Stimulated activated CD8-positive, alpha-beta memory T cell treated with anti-CD3 and anti-CD28 coated beads, Interleukin-15, amount 100 ng/mL, for 4 hours (primary cell): Measurements from ENCODE around the gene SLC2A9.

Experiments used
- DNase-seq, 2 donors: peaks; one replicate each; pipeline ENCODE4 v3.0.0-alpha.2; 2020; ENCODE audit warnings: low read depth in 2 of 2

SLC2A9 gene

GRCh38 chr4:9962611-9963314, 58.5 kb downstream of the SLC2A9 start:
- no peak for DNase-seq

DNA sequence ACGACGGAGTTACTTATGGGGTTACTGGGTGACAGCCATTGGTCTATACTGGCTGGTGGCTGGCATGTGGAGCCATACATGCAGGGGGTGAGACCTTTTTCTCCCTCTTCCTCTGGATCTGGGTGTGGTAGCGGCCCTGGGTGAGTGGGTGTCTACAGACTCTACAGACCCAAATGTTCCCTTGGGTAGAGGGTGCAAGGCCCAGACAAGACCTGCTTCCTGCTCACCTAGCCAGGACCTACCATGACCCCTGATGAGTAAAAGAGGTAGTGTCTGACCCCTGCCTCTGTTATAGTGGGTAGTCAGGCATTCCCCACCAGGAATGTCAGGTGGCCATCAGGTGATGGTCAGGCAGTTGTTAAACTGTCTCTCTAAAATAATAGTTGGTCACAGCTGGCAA, 66.8 kb downstream of the SLC2A9 start:
- DNase-seq, result no peak

GRCh38 chr4:9953089-9953488, 68.2 kb downstream of the SLC2A9 start:
- DNase-seq, result no peak

DNA sequence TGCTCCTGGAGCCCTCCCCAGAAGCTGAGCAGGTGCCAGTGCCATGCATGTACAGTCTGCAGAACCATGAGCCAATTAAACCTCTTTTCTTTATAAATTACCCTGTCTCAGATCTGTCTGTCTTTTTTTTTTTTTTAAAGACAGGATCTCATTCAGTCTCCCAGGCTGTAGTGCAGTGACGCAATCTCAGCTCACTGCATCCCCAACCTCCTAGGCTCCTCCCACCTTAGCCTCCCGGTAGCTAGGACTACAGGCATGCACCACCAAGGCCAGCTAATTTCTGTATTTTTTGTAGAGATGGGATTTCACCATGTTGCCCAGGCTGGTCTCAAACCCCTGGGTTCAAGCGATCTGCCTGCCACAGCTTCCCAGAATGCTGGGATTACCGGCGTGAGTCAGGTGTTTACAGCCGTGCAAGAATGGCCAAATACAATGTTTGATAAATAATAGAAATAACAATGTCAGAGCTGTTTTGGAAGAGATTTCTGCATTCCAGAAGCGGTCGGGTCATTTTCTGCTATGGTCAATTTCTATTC, 68.8 kb downstream of the SLC2A9 start:
- DNase-seq, result no peak

DNA sequence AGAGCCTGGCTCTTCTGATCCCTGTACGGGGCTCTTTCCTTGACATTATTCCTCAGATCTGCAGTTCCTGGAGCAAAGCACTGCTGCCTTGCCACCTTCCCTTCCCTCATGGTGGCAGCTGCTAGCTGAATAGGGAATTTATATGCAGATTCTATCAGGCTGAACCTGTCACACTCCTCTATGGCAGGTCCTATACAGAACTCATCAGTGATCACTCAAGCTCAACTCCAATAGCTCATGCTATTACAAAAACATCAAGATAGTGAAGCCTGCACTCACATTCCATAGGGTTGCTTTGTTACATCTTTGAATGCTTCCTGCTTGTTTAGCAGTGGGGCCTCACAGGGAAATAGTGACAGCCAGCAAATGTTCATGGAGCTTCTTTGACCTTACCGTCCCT, 71.7 kb downstream of the SLC2A9 start:
- DNase-seq, result no peak

GRCh38 chr4:9947168-9948062, 73.9 kb downstream of the SLC2A9 start:
- DNase-seq, result no peak

DNA sequence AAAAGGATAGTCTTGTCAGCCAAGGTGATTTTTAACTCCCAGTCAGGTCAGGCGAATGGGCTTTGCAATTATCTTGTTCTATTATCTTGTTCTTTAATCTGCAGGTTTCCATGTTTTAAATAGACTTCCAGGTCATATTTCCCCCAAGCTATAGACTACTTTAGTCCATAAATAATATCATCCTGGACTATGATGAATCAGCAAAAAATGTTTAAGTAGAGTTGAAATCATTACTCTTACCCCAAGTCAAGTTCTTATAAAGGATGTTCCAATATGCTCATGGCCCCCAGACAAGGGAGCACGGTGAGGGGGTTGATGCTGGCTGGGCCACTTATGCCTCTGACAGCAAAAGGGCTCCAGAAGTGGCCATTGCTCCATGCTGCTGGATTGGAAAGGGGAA, 75.1 kb downstream of the SLC2A9 start:
- DNase-seq, result no peak

DNA sequence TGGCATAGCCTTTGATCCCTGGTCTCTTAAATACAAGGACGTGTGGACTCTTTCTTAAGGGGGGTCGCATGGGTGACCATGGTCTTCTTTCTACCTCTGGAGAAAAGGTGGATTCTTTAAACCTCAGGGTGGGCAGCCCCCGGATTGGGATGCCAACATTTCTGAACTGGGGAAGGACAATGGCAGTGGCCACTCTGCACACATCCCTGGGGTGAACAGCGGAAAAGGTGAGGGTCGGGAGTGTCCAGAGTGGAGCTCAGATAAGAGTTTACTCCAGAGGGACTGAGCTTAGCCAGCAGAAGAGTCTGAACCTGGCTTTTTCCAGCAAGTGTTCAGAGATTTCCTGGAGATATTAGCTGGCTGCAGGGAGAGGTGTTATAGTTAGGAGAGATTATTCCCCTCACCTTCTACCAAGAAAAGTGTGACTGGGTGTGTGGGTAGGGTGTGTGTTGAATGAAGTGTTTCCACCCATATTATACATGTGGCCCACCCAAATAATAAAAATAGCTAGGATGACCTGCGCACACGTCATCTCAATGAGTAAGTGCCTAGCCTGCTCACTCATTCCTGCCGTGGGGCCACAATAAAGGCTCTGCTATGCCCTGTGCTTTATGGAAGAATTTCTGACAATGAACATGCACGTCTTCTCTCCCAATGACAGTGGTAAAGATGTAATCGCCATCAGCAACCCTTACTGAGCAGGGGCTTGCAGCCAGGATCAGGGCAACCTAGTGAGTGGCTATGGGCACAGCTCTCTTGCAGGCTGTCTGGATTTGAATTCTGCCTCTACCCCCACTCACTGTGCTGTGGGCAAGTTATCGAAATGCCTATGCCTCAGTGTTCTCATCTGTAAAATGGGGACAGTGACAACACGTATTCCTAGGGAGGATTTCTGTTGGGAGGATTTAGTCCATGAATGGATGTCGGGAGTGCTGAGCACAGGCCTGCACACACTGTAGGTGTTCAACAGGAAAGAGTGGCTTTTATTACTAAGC, 76.6 kb downstream of the SLC2A9 start:
- DNase-seq, result no peak

- DNase-seq, result no peak
Measured at GRCh38 chr4:9943761-9944160, 77.5 kb downstream of the SLC2A9 start.

GRCh38 chr4:9942921-9943600, 78.2 kb downstream of the SLC2A9 start:
- DNase-seq, result no peak

- no peak for DNase-seq
Measured at GRCh38 chr4:9942139-9942538, 79.2 kb downstream of the SLC2A9 start.

DNA sequence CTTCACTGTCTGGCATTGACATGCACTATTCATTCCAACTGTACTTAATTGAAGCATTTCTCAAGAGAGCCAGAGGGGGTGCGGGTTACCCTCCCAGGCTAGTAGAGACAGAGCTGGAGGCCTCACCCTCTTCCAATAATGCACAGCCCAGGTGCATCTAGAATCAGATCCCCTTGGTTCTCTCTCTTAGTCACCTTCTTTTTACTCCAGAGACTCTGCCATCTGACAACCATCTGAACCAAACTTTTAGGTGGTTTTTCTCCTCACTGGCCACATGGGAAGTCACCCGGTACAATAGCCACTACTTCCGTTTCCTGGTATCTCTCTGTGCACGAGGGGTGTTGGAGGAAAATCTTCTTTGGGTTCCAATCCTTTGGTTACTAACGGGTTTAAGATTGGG, 81.3 kb downstream of the SLC2A9 start:
- no peak for DNase-seq

GRCh38 chr4:9938933-9939332, 82.4 kb downstream of the SLC2A9 start:
- DNase-seq, result no peak

- DNase-seq, result no peak
Measured at GRCh38 chr4:9937078-9937477, 84.2 kb downstream of the SLC2A9 start.

DNA sequence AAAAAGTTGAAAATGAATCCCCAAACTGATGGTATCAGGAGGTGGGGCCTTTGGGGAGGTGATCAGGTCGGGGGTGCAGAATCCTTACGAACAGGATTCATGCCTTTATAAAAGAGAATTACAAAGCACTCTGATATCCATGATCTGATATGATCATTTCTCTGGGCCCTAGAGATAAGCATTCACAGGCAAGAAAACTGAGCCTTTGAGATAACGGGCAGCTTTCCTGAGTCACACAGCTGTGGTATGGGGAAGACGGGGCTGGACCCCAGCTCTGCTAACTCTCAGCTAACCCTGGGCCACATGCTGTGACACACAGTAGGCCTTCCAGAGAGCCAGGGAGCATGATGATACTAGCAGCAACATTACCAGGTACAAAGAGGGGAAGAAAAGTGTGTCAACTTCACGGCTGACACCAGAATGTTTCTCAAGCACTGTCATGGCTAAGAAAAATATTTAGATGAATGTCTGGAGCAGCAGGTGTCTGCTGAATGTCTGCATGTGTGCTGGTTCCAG, 85.1 kb downstream of the SLC2A9 start:
- DNase-seq, result no peak

DNA sequence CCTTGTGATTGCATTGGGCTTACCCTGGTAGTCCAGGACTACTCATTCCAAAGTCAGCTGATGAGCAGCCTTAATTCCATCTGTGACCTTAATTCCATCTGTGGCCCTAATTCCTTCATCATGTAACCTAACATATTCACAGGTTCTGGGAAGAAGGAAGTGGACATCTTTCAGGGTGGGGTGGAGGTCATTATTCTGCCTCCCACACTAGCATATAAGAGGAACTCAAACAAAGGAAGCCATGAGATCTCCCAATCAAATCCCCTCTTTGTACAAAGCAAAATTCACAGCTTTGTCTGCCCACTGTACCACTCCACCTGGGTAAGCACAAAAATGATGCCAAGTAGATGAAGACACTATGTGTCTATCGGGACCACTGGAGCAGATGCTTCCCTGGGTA, 87.3 kb downstream of the SLC2A9 start:
- no peak for DNase-seq

- DNase-seq, result no peak
Measured at GRCh38 chr4:9933184-9933583, 88.1 kb downstream of the SLC2A9 start.

DNA sequence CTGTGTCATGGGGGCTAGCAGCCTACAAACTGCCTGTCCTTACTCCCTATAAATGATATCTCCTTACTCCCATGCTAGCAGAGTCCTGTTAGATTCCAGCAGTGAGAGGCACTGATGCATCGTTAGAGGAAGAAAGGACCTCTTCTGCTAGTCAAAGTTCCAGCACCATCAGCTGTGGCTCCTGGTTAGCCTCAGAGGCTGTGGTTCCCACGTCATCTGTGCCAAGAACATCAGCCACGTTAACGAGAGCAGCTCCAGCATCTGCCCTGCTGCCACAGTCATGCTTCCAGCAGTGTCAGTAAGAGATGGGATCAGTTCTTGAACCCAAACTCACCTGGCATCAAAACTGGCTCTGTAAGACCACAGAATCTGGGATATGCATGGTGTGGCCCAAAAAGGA, 88.5 kb downstream of the SLC2A9 start:
- DNase-seq, result no peak

- DNase-seq, result no peak
Measured at GRCh38 chr4:9931146-9931545, 90.2 kb downstream of the SLC2A9 start.

DNA sequence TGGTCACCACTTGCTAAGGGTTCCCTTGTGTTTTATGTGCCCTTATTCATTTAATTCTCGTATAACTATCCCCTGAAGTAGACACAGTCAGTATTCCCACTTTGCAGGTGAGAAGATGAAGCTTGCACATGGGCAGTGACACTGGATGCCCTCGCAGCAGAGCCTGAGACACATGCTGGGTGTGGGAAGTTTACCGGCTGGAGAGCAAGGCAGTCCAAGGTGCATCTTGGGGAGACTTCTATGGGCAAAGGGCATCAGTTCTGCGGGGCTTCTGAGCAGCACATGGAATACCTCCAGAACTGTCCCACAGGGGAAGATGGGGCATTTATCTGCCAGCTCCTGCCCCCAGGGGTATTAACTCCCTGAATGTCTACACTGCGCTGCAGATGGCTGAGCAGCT, 92.2 kb downstream of the SLC2A9 start:
- no peak for DNase-seq
